GM18873 (cell line): ENCODE data around the gene TM4SF4.

Source experiments
- ATAC-seq: cut with Tn5 transposase; IDR thresholded peaks from one replicate; pipeline ENCODE4 v1.9.1; 2021; ENCODE audit warnings: mild to moderate bottlenecking, moderate library complexity, moderate number of reproducible peaks; ENCODE audit not compliant: unreplicated experiment, low FRiP score

Gene TM4SF4

GRCh38 chr3:149509526-149509925 lies 35.0 kb downstream of the TM4SF4 start:
- no peak for ATAC-seq

- ATAC-seq = no peak
Measured at GRCh38 chr3:149510480-149510879, 36.0 kb downstream of the TM4SF4 start.

DNA sequence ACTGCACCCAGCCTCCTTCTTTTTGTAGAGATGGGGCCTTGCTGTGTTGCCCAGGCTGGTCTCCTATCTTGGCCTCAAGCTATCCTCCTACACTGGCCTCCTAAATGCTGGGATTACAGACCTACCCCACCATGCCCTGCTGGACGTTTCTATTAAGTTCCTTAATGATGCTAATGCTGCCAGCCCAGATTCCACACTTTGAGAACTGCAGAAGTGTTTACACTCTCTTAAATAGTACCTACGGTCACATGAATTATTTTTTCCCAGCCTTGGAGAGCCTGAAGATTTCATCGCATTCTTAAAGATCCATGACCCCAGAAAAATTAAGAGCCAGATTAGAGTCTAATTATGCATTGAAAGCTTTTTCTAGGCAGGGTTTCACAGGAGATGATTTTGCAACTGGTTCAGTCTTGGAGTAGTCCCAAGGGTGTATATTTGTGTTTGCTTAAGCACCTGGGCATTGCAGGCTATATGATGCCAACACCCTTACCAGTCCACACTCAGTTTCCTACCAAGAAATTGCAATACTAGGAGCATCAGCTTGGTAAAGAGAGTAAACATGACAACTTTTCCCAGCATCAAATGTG lies 36.6 kb downstream of the TM4SF4 start:
- no peak for ATAC-seq

DNA sequence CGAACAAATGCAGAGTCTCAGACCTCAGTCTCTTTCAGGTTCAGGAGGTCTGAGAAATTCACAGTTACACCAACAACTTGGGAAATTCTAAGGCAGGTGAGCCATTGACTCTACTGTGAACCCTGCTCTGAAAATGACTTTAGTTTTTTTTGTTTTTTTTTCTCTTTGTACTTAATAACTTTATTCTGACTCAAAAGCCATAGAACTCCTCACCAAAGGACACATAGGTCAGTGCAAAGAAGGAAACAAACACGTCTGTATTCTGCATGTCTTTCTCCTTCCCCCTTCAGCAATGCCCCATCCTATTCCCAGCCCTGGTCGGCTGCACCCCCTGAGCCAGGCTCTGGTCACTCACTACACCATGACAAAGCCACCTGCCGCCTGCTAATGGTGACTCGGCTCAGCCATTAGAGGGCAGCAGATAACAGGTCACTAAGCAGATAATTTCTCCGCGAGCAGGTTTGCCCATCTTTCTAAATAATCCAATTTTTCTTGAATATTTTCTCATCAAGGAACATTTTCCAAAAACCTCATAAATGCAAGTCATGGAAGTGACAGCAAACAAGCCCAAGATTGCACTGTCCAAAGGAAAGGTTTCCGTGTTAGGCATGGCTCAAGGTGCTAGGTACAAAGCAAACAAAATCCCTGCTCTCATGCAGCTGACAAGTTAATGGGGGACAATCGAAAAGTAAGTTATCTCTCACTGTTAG lies 37.7 kb downstream of the TM4SF4 start:
- ATAC-seq = no peak

GRCh38 chr3:149514471-149514870 lies 40.0 kb downstream of the TM4SF4 start:
- ATAC-seq = no peak

- no peak for ATAC-seq
Measured at GRCh38 chr3:149515249-149515648, 40.8 kb downstream of the TM4SF4 start.

- ATAC-seq = no peak
Measured at GRCh38 chr3:149516920-149517319, 42.4 kb downstream of the TM4SF4 start.

GRCh38 chr3:149519912-149520311 lies 45.4 kb downstream of the TM4SF4 start:
- no peak for ATAC-seq

DNA sequence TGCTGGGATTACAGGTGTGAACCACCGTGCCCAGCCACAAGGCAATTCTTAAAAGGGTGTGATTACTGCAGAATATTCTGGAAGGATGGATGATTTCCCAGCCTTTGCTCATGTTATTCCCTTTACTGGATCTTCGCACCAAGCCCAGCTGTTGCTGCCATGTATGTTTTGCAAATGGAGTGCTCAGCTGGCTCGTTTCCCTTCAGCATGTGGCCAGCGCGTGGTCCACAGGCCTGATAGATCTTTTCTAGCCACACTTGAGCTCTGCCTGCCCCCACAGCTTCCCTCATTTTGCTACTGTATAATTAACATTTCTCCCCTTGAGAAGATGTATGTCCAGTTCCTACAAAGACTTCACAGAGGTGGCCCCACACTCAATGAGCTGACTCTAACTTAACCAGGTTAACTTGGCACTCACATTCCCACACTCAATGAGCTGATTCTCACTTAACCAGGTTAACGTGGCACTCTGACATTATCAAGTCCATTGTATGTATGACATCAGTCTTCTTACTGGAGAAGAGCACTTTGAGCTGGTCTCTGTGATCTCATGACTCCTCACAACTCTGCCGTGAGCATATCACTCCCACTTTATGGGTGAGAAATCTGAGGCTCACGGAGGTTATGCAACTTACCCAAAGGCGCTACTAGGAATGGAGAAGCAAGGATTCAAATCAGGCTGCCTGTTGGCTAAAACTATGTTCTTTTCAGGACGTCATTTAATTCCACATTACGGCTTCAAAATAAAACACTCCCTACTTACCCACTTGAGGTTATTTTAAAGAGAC lies 49.2 kb downstream of the TM4SF4 start:
- no peak for ATAC-seq

GRCh38 chr3:149527531-149528339 lies 53.2 kb downstream of the TM4SF4 start:
- ATAC-seq = no peak

- ATAC-seq = no peak
Measured at GRCh38 chr3:149528340-149528650, 53.8 kb downstream of the TM4SF4 start.

DNA sequence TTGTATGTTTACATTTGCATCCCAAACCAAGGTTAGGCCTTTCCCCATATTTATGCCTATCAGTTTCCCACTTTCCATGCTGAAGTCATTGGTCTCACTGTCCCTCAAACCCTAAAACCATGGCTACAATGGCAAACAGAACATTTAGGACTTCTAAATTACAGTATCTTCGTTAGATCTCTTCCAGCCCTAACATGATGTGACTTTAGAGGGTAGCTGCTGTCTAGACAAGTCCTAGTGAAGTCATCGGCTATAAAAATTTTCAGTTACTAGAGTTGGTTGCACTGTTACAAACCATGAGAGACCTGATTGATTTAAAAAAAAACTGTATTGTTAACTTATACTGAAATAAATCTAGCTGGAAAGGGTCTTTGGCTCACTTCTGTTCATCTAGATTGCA lies 54.6 kb downstream of the TM4SF4 start:
- no peak for ATAC-seq

- ATAC-seq = no peak
Measured at GRCh38 chr3:149532489-149533180, 58.1 kb downstream of the TM4SF4 start.

GRCh38 chr3:149534082-149534481 lies 59.6 kb downstream of the TM4SF4 start:
- ATAC-seq = no peak

- ATAC-seq = no peak
Measured at GRCh38 chr3:149534671-149535332, 60.3 kb downstream of the TM4SF4 start.

GRCh38 chr3:149535333-149535685 lies 60.8 kb downstream of the TM4SF4 start:
- no peak for ATAC-seq

- ATAC-seq = no peak
Measured at GRCh38 chr3:149536429-149536828, 61.9 kb downstream of the TM4SF4 start.

DNA sequence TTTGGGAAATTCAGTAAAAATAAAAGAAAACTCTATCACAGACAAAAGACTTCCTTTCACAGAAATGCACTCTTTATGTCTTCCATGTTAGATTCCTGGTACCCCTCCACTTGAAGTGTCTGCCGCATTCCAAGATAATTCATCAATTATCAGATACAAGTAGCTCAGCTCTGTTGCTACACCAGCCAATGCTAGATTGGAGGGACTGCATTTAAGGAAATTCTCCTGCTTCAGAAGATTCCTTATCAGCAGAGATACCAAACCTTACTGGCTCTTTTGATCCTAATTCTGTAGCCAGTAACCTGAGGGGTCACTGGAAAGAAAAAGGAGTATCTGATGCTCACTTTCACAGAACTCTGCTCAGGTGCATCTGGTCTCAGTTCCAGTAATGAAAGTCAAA lies 63.9 kb downstream of the TM4SF4 start:
- ATAC-seq = no peak

- ATAC-seq = no peak
Measured at GRCh38 chr3:149541091-149541491, 66.6 kb downstream of the TM4SF4 start.
